Measurements from ENCODE around the gene DCAF12.

The DCAF12 gene

GRCh38 chr9:34124926-34125325, 1.6 kb downstream of the DCAF12 start:
- Histone ChIP-seq H3K27ac (ENCODE audit: low read depth, low read length) (no peak overlapping the region), H3K4me3 (ENCODE audit: low read depth, low read length) (peak overlapping the region; percentile 97), H3K4me1 (ENCODE audit: control insufficient read depth, insufficient read depth, low read length) (peaks cover 14% of the 10 kb centered on the region), H3K36me3 (ENCODE audit: control insufficient read depth, insufficient read depth, low read length) (peaks cover 28% of the 10 kb centered on the region), H3K9ac (ENCODE audit: low read length) (peak overlapping the region; percentile 92), H3K9me3 (ENCODE audit: control insufficient read depth, insufficient read depth, low read depth, low read length) (no peaks in the 10 kb centered on the region), H3K27me3 (ENCODE audit: control insufficient read depth, insufficient read depth, low read length) (no peaks in the 10 kb centered on the region)

- no peak overlapping the region for H3K9ac ChIP-seq (ENCODE audit: low read length)
- H3K36me3 ChIP-seq (ENCODE audit: control insufficient read depth, insufficient read depth, low read length), result peaks cover 31% of the 10 kb centered on the region
Measured at GRCh38 chr9:34124099-34124498, 2.4 kb downstream of the DCAF12 start.

GRCh38 chr9:34123682-34124081, 2.8 kb downstream of the DCAF12 start:
- Histone ChIP-seq H3K9me3 (ENCODE audit: control insufficient read depth, insufficient read depth, low read depth, low read length) (no peaks in the 10 kb centered on the region), H3K27me3 (ENCODE audit: control insufficient read depth, insufficient read depth, low read length) (no peaks in the 10 kb centered on the region), H3K36me3 (ENCODE audit: control insufficient read depth, insufficient read depth, low read length) (peaks cover 35% of the 10 kb centered on the region), H3K4me1 (ENCODE audit: control insufficient read depth, insufficient read depth, low read length) (peaks cover 14% of the 10 kb centered on the region), H3K4me3 (ENCODE audit: low read depth, low read length) (no peak overlapping the region), H3K27ac (ENCODE audit: low read depth, low read length) (no peak overlapping the region), H3K9ac (ENCODE audit: low read length) (no peak overlapping the region)

More at GRCh38 chr9:34124099-34124498, 2.4 kb downstream of the DCAF12 start:
- Histone ChIP-seq H3K27ac (ENCODE audit: low read depth, low read length) (no peak overlapping the region), H3K4me3 (ENCODE audit: low read depth, low read length) (no peak overlapping the region), H3K27me3 (ENCODE audit: control insufficient read depth, insufficient read depth, low read length) (no peaks in the 10 kb centered on the region), H3K9me3 (ENCODE audit: control insufficient read depth, insufficient read depth, low read depth, low read length) (no peaks in the 10 kb centered on the region), H3K4me1 (ENCODE audit: control insufficient read depth, insufficient read depth, low read length) (peaks cover 14% of the 10 kb centered on the region)

GRCh38 chr9:34121996-34122395, 4.5 kb downstream of the DCAF12 start:
- Histone ChIP-seq H3K27ac (ENCODE audit: low read depth, low read length) (no peak overlapping the region), H3K9ac (ENCODE audit: low read length) (no peak overlapping the region), H3K9me3 (ENCODE audit: control insufficient read depth, insufficient read depth, low read depth, low read length) (no peaks in the 10 kb centered on the region), H3K36me3 (ENCODE audit: control insufficient read depth, insufficient read depth, low read length) (peaks cover 49% of the 10 kb centered on the region), H3K27me3 (ENCODE audit: control insufficient read depth, insufficient read depth, low read length) (no peaks in the 10 kb centered on the region), H3K4me1 (ENCODE audit: control insufficient read depth, insufficient read depth, low read length) (peaks cover 9% of the 10 kb centered on the region; the same call in 1 of the 2 replicates), H3K4me3 (ENCODE audit: low read depth, low read length) (no peak overlapping the region)

GRCh38 chr9:34119713-34120112, 6.8 kb downstream of the DCAF12 start:
- Histone ChIP-seq H3K9me3 (ENCODE audit: control insufficient read depth, insufficient read depth, low read depth, low read length) (no peaks in the 10 kb centered on the region), H3K4me3 (ENCODE audit: low read depth, low read length) (no peak overlapping the region), H3K9ac (ENCODE audit: low read length) (no peak overlapping the region), H3K27me3 (ENCODE audit: control insufficient read depth, insufficient read depth, low read length) (no peaks in the 10 kb centered on the region), H3K36me3 (ENCODE audit: control insufficient read depth, insufficient read depth, low read length) (peaks cover 59% of the 10 kb centered on the region), H3K27ac (ENCODE audit: low read depth, low read length) (no peak overlapping the region), H3K4me1 (ENCODE audit: control insufficient read depth, insufficient read depth, low read length) (peaks cover 2% of the 10 kb centered on the region; the same call in 1 of the 2 replicates)

- Histone ChIP-seq H3K9me3 (ENCODE audit: control insufficient read depth, insufficient read depth, low read depth, low read length) (no peaks in the 10 kb centered on the region), H3K4me3 (ENCODE audit: low read depth, low read length) (no peak overlapping the region), H3K4me1 (ENCODE audit: control insufficient read depth, insufficient read depth, low read length) (no peaks in the 10 kb centered on the region), H3K36me3 (ENCODE audit: control insufficient read depth, insufficient read depth, low read length) (peaks cover 51% of the 10 kb centered on the region), H3K9ac (ENCODE audit: low read length) (no peak overlapping the region), H3K27me3 (ENCODE audit: control insufficient read depth, insufficient read depth, low read length) (no peaks in the 10 kb centered on the region), H3K27ac (ENCODE audit: low read depth, low read length) (no peak overlapping the region)
Measured at GRCh38 chr9:34114436-34114835, 12.1 kb downstream of the DCAF12 start.

GRCh38 chr9:34106110-34106509, 20.4 kb downstream of the DCAF12 start:
- peaks cover 76% of the 10 kb centered on the region for H3K36me3 ChIP-seq (ENCODE audit: control insufficient read depth, insufficient read depth, low read length)
- H3K27ac ChIP-seq (ENCODE audit: low read depth, low read length), result no peak overlapping the region
- H3K9me3 ChIP-seq (ENCODE audit: control insufficient read depth, insufficient read depth, low read depth, low read length), result no peaks in the 10 kb centered on the region
- H3K4me3 ChIP-seq (ENCODE audit: low read depth, low read length), result no peak overlapping the region
- no peaks in the 10 kb centered on the region for H3K4me1 ChIP-seq (ENCODE audit: control insufficient read depth, insufficient read depth, low read length)
- no peaks in the 10 kb centered on the region for H3K27me3 ChIP-seq (ENCODE audit: control insufficient read depth, insufficient read depth, low read length)
- no peak overlapping the region for H3K9ac ChIP-seq (ENCODE audit: low read length)

- no peak overlapping the region for H3K9ac ChIP-seq (ENCODE audit: low read length)
- peaks cover 78% of the 10 kb centered on the region for H3K36me3 ChIP-seq (ENCODE audit: control insufficient read depth, insufficient read depth, low read length)
- H3K9me3 ChIP-seq (ENCODE audit: control insufficient read depth, insufficient read depth, low read depth, low read length), result no peaks in the 10 kb centered on the region
- no peak overlapping the region for H3K27ac ChIP-seq (ENCODE audit: low read depth, low read length)
- no peaks in the 10 kb centered on the region for H3K27me3 ChIP-seq (ENCODE audit: control insufficient read depth, insufficient read depth, low read length)
- no peaks in the 10 kb centered on the region for H3K4me1 ChIP-seq (ENCODE audit: control insufficient read depth, insufficient read depth, low read length)
- H3K4me3 ChIP-seq (ENCODE audit: low read depth, low read length), result no peak overlapping the region
Measured at GRCh38 chr9:34102796-34103195, 23.7 kb downstream of the DCAF12 start.

- Histone ChIP-seq H3K4me1 (ENCODE audit: control insufficient read depth, insufficient read depth, low read length) (no peaks in the 10 kb centered on the region), H3K9ac (ENCODE audit: low read length) (no peak overlapping the region), H3K27me3 (ENCODE audit: control insufficient read depth, insufficient read depth, low read length) (no peaks in the 10 kb centered on the region), H3K36me3 (ENCODE audit: control insufficient read depth, insufficient read depth, low read length) (peaks cover 77% of the 10 kb centered on the region), H3K4me3 (ENCODE audit: low read depth, low read length) (no peak overlapping the region), H3K9me3 (ENCODE audit: control insufficient read depth, insufficient read depth, low read depth, low read length) (no peaks in the 10 kb centered on the region), H3K27ac (ENCODE audit: low read depth, low read length) (no peak overlapping the region)
Measured at GRCh38 chr9:34098307-34098706, 28.2 kb downstream of the DCAF12 start.

GRCh38 chr9:34097865-34098264, 28.6 kb downstream of the DCAF12 start:
- no peaks in the 10 kb centered on the region for H3K4me1 ChIP-seq (ENCODE audit: control insufficient read depth, insufficient read depth, low read length)
- no peak overlapping the region for H3K9ac ChIP-seq (ENCODE audit: low read length)
- peaks cover 77% of the 10 kb centered on the region for H3K36me3 ChIP-seq (ENCODE audit: control insufficient read depth, insufficient read depth, low read length)
- H3K4me3 ChIP-seq (ENCODE audit: low read depth, low read length), result no peak overlapping the region
- no peaks in the 10 kb centered on the region for H3K9me3 ChIP-seq (ENCODE audit: control insufficient read depth, insufficient read depth, low read depth, low read length)
- H3K27ac ChIP-seq (ENCODE audit: low read depth, low read length), result no peak overlapping the region
- H3K27me3 ChIP-seq (ENCODE audit: control insufficient read depth, insufficient read depth, low read length), result no peaks in the 10 kb centered on the region

- no peaks in the 10 kb centered on the region for H3K9me3 ChIP-seq (ENCODE audit: control insufficient read depth, insufficient read depth, low read depth, low read length)
- H3K9ac ChIP-seq (ENCODE audit: low read length), result no peak overlapping the region
- no peaks in the 10 kb centered on the region for H3K27me3 ChIP-seq (ENCODE audit: control insufficient read depth, insufficient read depth, low read length)
- H3K27ac ChIP-seq (ENCODE audit: low read depth, low read length), result no peak overlapping the region
- H3K36me3 ChIP-seq (ENCODE audit: control insufficient read depth, insufficient read depth, low read length), result peaks cover 74% of the 10 kb centered on the region
- H3K4me1 ChIP-seq (ENCODE audit: control insufficient read depth, insufficient read depth, low read length), result no peaks in the 10 kb centered on the region
- no peak overlapping the region for H3K4me3 ChIP-seq (ENCODE audit: low read depth, low read length)
Measured at GRCh38 chr9:34096751-34097150, 29.7 kb downstream of the DCAF12 start.

GRCh38 chr9:34093578-34093977, 32.9 kb downstream of the DCAF12 start:
- Histone ChIP-seq H3K9ac (ENCODE audit: low read length) (no peak overlapping the region), H3K4me3 (ENCODE audit: low read depth, low read length) (no peak overlapping the region), H3K27ac (ENCODE audit: low read depth, low read length) (no peak overlapping the region), H3K27me3 (ENCODE audit: control insufficient read depth, insufficient read depth, low read length) (no peaks in the 10 kb centered on the region), H3K9me3 (ENCODE audit: control insufficient read depth, insufficient read depth, low read depth, low read length) (no peaks in the 10 kb centered on the region), H3K4me1 (ENCODE audit: control insufficient read depth, insufficient read depth, low read length) (no peaks in the 10 kb centered on the region), H3K36me3 (ENCODE audit: control insufficient read depth, insufficient read depth, low read length) (peaks cover 88% of the 10 kb centered on the region)
